Loucy (cell line): Measurements from ENCODE around the gene UMODL1.

Experiments
- EZH2phosphoT487 ChIP-seq: fragments of 200-600 bp; IDR thresholded peaks from 2 replicates; pipeline ENCODE4 v1.6.1; 2018; ENCODE audit warnings: antibody characterized with exemption, mild to moderate bottlenecking, moderate library complexity, borderline replicate concordance
- TF ChIP-seq, protein P1 (sequence below): fragments of 200-600 bp; sonication (generic); conservative IDR thresholded peaks from 2 replicates; pipeline ENCODE4 v1.5.1; 2014; ENCODE audit warnings: mild to moderate bottlenecking, antibody characterized with exemption, low read length

DNA sequence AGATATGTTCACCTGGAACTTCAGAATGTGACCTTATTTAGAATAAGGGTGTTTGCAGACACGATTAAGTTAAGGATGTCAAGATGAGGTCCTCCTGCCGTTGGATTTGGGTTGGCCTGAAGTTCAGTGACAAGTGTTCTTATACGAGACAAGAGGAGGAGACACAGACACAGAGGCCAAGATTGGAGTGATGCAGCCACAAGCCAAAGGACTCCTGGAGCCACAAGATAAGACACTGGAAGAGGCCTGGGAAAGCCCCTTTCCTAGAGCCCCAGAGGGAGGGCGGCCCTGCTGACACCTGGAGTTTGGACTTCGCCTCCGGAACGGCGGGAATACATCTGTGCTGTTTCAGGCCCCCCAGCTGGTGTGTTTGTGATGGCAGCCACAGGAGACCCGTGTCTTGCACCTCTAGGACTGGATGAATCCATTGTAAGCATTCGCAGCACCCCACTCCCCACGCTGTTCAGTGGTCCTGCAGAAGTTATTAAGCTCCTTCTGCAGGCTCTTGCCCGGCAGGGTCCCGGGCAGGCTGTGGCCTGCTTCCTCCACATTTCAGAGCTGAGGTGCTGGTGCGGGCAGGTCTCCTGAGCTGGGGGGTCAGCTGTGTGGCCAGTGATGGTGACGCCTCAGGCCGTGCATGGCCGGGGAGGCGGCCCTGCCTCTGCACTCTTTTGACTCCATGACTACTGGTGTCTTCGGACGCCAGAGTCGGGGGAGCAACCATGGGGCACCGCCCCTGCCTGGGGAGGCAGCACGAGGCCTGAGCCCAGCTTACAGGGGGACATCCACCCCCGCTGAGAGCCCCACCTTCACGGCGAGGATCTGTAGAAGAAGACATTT is 34.6 kb downstream of the UMODL1 start:
- TF ChIP-seq, protein P1, sequence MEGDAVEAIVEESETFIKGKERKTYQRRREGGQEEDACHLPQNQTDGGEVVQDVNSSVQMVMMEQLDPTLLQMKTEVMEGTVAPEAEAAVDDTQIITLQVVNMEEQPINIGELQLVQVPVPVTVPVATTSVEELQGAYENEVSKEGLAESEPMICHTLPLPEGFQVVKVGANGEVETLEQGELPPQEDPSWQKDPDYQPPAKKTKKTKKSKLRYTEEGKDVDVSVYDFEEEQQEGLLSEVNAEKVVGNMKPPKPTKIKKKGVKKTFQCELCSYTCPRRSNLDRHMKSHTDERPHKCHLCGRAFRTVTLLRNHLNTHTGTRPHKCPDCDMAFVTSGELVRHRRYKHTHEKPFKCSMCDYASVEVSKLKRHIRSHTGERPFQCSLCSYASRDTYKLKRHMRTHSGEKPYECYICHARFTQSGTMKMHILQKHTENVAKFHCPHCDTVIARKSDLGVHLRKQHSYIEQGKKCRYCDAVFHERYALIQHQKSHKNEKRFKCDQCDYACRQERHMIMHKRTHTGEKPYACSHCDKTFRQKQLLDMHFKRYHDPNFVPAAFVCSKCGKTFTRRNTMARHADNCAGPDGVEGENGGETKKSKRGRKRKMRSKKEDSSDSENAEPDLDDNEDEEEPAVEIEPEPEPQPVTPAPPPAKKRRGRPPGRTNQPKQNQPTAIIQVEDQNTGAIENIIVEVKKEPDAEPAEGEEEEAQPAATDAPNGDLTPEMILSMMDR, result no peak
- no peak for TF ChIP-seq EZH2phosphoT487
